HCT116 (cell line): ENCODE data around the gene BCKDK. TPM values are rescaled to one million over a fixed set of nuclear protein-coding genes. Genes with fewer than 3 reads are reported as not detected.

Experiments
- ATAC-seq: fragments of 200-7000 bp; cut with Tn5 transposase; 2 replicates; pipeline ENCODE4 v1.9.1; 2020; ENCODE audit warnings: mild to moderate bottlenecking, moderate library complexity
- BruUV-seq: library from RNA; stranded (reverse); fragments of 400-500 nt; replicated peaks from 2 replicates; lab custom pipeline; 2021; lab: Mats Ljungman, UMichigan
- CTCF ChIA-PET: fragments of 300-600 bp; sonication (Branson Sonifier 250); formaldehyde crosslinking; loops from one replicate; lab custom pipeline; 2021; ENCODE audit warnings: antibody characterized with exemption; lab: Charles Lee
- POLR2A ChIA-PET: fragments of 300-600, 350-600 bp; sonication (Branson Sonifier 250); formaldehyde crosslinking; loops from one replicate; lab custom pipeline; 2021; ENCODE audit warnings: antibody characterized with exemption; lab: Charles Lee
- RAD21 ChIA-PET, 2 experiments: fragments of 300-600 bp; sonication (Branson Sonifier 250); formaldehyde crosslinking; loops; one replicate each; lab custom pipeline; 2023; ENCODE audit warnings: low total read pairs in 2 of 2; ENCODE audit not compliant: uncharacterized antibody in 2 of 2, unreplicated experiment in 2 of 2, low non-redundant PET in 1 of 2; lab: Charles Lee
- DNase-seq: peaks from one replicate; pipeline ENCODE4 v3.0.0-alpha.2; 2010; ENCODE audit warnings: low read depth, low spot score
- H2AFZ ChIP-seq: fragments of 200-600 bp; shearing (Covaris generic), sonication (generic); 2 replicates; pipeline ENCODE4 v1.6.1; 2017; ENCODE audit warnings: low read depth, mixed run types, mixed read lengths, antibody characterized with exemption, low read length; ENCODE audit not compliant: poor library complexity, severe bottlenecking
- H3K27ac ChIP-seq: 2 replicates; pipeline ENCODE4 v1.5.1; 2012; ENCODE audit warnings: low read depth, low read length
- H3K27me3 ChIP-seq: fragments of 200-600 bp; sonication (generic); 2 replicates; pipeline ENCODE4 v1.6.1; 2016; ENCODE audit warnings: mixed run types, low read length, mixed read lengths; ENCODE audit not compliant: insufficient read depth
- H3K36me3 ChIP-seq, 2 experiments: fragments of 200-500 bp in 1 of 2; fragments of 200-600 bp in 1 of 2; sonication (Bioruptor generic) in 1 of 2; sonication (generic) in 1 of 2; 2 replicates each; pipeline versions ENCODE4 v1.5.1 to v1.6.1; 2014 to 2016; ENCODE audit warnings: low read length in 2 of 2, inconsistent platforms in 1 of 2, mixed read lengths in 1 of 2, mixed run types in 1 of 2; ENCODE audit not compliant: insufficient read depth in 2 of 2, control insufficient read depth in 1 of 2
- H3K4me1 ChIP-seq, 2 experiments: fragments of 200-600 bp in 1 of 2; sonication (generic) in 1 of 2; 2 replicates each; pipeline versions ENCODE4 v1.5.1 to v1.6.1; 2012 to 2017; ENCODE audit warnings: low read length in 2 of 2, inconsistent platforms in 1 of 2, mild to moderate bottlenecking in 1 of 2, mixed read lengths in 1 of 2, mixed run types in 1 of 2, moderate library complexity in 1 of 2; ENCODE audit not compliant: insufficient read depth in 2 of 2, control insufficient read depth in 1 of 2
- H3K4me2 ChIP-seq: fragments of 200-600 bp; sonication (generic); 2 replicates; pipeline ENCODE4 v1.6.1; 2017; ENCODE audit warnings: mixed run types, low read length, mixed read lengths
- H3K4me3 ChIP-seq, 2 experiments: fragments of 200-600 bp in 1 of 2; sonication (generic) in 1 of 2; replicated peaks in 1 of 2; 2 replicates each; pipeline ENCODE4 v1.5.1; 2011 to 2016; ENCODE audit warnings: low read length in 2 of 2, control low read depth in 1 of 2, low read depth in 1 of 2, mild to moderate bottlenecking in 1 of 2, mixed read lengths in 1 of 2, mixed run types in 1 of 2
- H3K79me2 ChIP-seq: fragments of 200-600 bp; sonication (generic); 2 replicates; pipeline ENCODE4 v1.6.1; 2017; ENCODE audit warnings: mild to moderate bottlenecking, mixed run types, low read length, moderate library complexity, mixed read lengths; ENCODE audit not compliant: insufficient read depth
- H3K9ac ChIP-seq: fragments of 200-600 bp; sonication (generic); 2 replicates; pipeline ENCODE4 v1.6.1; 2016; ENCODE audit warnings: low read length, mixed read lengths
- H3K9me2 ChIP-seq: fragments of 200-600 bp; sonication (generic), shearing (Covaris generic); 2 replicates; pipeline ENCODE4 v1.6.1; 2017; ENCODE audit warnings: mixed run types, mild to moderate bottlenecking, moderate library complexity; ENCODE audit not compliant: insufficient read depth
- H3K9me3 ChIP-seq, 2 experiments: fragments of 200-500 bp in 1 of 2; fragments of 200-600 bp in 1 of 2; sonication (Bioruptor generic) in 1 of 2; sonication (generic) in 1 of 2; 2 replicates each; pipeline ENCODE4 v1.6.1; 2014 to 2017; ENCODE audit warnings: low read length in 2 of 2, mixed read lengths in 2 of 2, inconsistent platforms in 1 of 2, low read depth in 1 of 2, mild to moderate bottlenecking in 1 of 2, mixed run types in 1 of 2, moderate library complexity in 1 of 2; ENCODE audit not compliant: control insufficient read depth in 1 of 2, insufficient read depth in 1 of 2
- H4K20me1 ChIP-seq: fragments of 200-600 bp; sonication (generic), shearing (Covaris generic); 2 replicates; pipeline ENCODE4 v1.6.1; 2017; ENCODE audit warnings: mixed run types, mild to moderate bottlenecking, moderate library complexity; ENCODE audit not compliant: insufficient read depth
- CTCF ChIP-seq, 3 experiments: fragments of 200-600 bp in 1 of 3; sonication (generic) in 1 of 3; IDR thresholded peaks in 2 of 3; conservative IDR thresholded peaks in 1 of 3; 2 replicates each; pipeline ENCODE4 v1.5.1; 2012 to 2017; ENCODE audit warnings: low read depth in 2 of 3, low read length in 2 of 3, antibody characterized with exemption in 1 of 3, borderline replicate concordance in 1 of 3, control low read depth in 1 of 3, mild to moderate bottlenecking in 1 of 3, mixed read lengths in 1 of 3, mixed run types in 1 of 3, moderate library complexity in 1 of 3; ENCODE audit not compliant: insufficient read depth in 1 of 3
- MAX ChIP-seq: IDR thresholded peaks from 2 replicates; pipeline ENCODE4 v1.6.1; 2012
- intact Hi-C: fragments of 100-400 bp; cut with micrococcal nuclease; formaldehyde crosslinking; loops from 2 replicates; pipeline ENCODE4 v1.10.0; 2022
- total RNA-seq: library from RNA; stranded (reverse); gene quantifications from one replicate; pipeline ENCODE4 v1.2.1, GENCODE V29; 2021; ENCODE audit not compliant: unreplicated experiment

Gene BCKDK
- total RNA-seq, 1 experiment from 2014 or later = 60.7 TPM

GRCh38 chr16:31072540-31073141 is 35.5 kb upstream of the BCKDK start:
- H3K9ac ChIP-seq = peak overlapping the region; percentile 95
- POLR2A ChIA-PET = interaction anchor here (1.5 kb wide), 1 partner anchor 41 kb away, joined by 4 read pairs; no protein-coding TSS in a partner anchor
- no TSS peak for BruUV-seq
- peaks cover 9 to 16% of the 10 kb centered on the region in 2 experiments; a peak in 2 of 4 replicates for H3K36me3 ChIP-seq
- H3K79me2 ChIP-seq = peaks cover 79% of the 10 kb centered on the region
- TF ChIP-seq CTCF (IDR thresholded peaks at IDR 0.05 in 2 of 3, conservative IDR thresholded peaks at IDR 0.05 in 1 of 3; ENCODE audit: borderline replicate concordance in 1 of 3, insufficient read depth in 1 of 3, low read depth in 2 of 3, low read length in 2 of 3) (no peak), MAX (peak; percentile 7; the same call in 1 of the 2 replicates)
- CTCF ChIA-PET = interaction anchor here (0.5 to 1.0 kb wide), 3 partner anchors 70 to 377 kb away, joined by 3 to 4 read pairs (median 3); no protein-coding TSS in a partner anchor
- intact Hi-C loops = loop anchor here (1.0 to 10.0 kb wide), 5 partner anchors 22 to 382 kb away; partner anchors contain the start of genes ARMC5, PRSS8, STX4 and VKORC1
- H2AFZ ChIP-seq = no peak overlapping the region
- no peaks in the 10 kb centered on the region for H3K9me2 ChIP-seq
- peak overlapping the region; percentile 100 for H3K27ac ChIP-seq
- no peaks in the 10 kb centered on the region for H3K9me3 ChIP-seq
- peak overlapping the region; percentile 87 to 99 for H3K4me3 ChIP-seq
- DNase-seq = no peak
- peak overlapping the region; percentile 97 for H3K4me2 ChIP-seq
- peaks cover 8 to 18% of the 10 kb centered on the region in 2 experiments; a peak in 3 of 4 replicates for H3K4me1 ChIP-seq
- RAD21 ChIA-PET = interaction anchor here in 1 of 2 experiments (0.8 kb wide), 1 partner anchor 90 kb away, joined by 3 read pairs; no protein-coding TSS in a partner anchor
- ATAC-seq = no peak
- no peaks in the 10 kb centered on the region for H3K27me3 ChIP-seq
- H4K20me1 ChIP-seq = no peaks in the 10 kb centered on the region
